HAP-1 (cell line): ENCODE data around the gene CHAD.

Source experiments
- DNase-seq, 2 experiments: peaks; one replicate each; pipeline ENCODE4 v3.0.0-alpha.2; 2016 to 2020; ENCODE audit warnings: low spot score in 2 of 2
- H3K27me3 ChIP-seq: fragments of 250-450 bp; sonication (Bioruptor Pico); 2 replicates; pipeline ENCODE4 v1.5.1; 2020; ENCODE audit warnings: low read depth, mild to moderate bottlenecking, moderate library complexity
- H3K36me3 ChIP-seq: fragments of 250-450 bp; sonication (Bioruptor Pico); replicated peaks from 2 replicates; pipeline ENCODE4 v1.5.1; 2020; ENCODE audit warnings: mild to moderate bottlenecking
- H3K4me1 ChIP-seq: fragments of 250-450 bp; sonication (Bioruptor Pico); 2 replicates; pipeline ENCODE4 v1.5.1; 2020; ENCODE audit warnings: mild to moderate bottlenecking
- H3K4me3 ChIP-seq: fragments of 250-450 bp; sonication (Bioruptor Pico); 2 replicates; pipeline ENCODE4 v1.5.1; 2020; ENCODE audit warnings: mild to moderate bottlenecking, moderate library complexity
- H3K9me3 ChIP-seq: fragments of 250-450 bp; sonication (Bioruptor Pico); 2 replicates; pipeline ENCODE4 v1.5.1; 2020; ENCODE audit warnings: mild to moderate bottlenecking, moderate library complexity
- in situ Hi-C: fragments of 300-500 bp; cut with MboI; formaldehyde crosslinking; loops from 3 replicates; pipeline ENCODE4 v1.14.3; 2020; ENCODE audit warnings: low sequenced_read_pairs, inconsistent platforms, mixed read lengths

The CHAD gene, protein sequence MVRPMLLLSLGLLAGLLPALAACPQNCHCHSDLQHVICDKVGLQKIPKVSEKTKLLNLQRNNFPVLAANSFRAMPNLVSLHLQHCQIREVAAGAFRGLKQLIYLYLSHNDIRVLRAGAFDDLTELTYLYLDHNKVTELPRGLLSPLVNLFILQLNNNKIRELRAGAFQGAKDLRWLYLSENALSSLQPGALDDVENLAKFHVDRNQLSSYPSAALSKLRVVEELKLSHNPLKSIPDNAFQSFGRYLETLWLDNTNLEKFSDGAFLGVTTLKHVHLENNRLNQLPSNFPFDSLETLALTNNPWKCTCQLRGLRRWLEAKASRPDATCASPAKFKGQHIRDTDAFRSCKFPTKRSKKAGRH

DNA sequence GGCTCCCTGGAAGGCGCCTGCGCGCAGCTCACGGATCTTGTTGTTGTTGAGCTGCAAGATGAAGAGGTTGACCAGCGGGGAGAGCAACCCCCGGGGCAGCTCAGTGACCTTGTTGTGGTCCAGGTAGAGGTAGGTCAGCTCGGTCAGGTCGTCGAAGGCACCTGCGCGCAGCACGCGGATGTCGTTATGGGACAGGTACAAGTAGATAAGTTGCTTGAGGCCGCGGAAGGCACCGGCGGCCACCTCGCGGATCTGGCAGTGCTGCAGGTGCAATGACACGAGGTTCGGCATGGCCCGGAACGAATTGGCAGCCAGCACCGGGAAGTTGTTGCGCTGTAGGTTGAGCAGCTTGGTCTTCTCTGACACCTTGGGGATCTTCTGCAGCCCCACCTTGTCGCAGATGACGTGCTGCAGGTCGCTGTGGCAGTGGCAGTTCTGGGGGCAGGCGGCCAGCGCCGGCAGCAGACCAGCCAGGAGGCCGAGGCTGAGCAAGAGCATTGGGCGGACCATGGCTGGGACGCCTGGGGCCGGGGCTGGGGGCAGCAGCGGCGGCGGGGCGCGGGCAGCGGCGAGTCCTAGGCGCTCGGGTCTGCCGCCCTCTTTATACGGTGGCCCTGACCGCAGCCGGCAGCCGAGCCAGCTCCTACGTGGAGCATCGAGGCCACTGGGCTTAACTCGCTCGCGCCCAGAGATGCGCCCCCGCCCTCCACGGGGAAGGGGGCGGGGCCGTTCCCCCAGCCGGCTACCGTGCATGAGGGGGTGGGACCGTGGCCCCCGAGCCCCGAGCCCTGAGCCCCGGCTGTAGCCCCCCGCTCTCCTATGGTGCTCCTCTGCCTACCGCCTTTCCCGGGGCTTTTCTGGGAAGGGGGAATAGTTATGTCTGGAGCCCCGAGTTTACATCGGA lies at the start of gene CHAD:
Gene CHAD, minus strand, starts transcription at position 577 of the 904 bp plus-strand sequence. Its CDS starts 67 bp downstream, at position 510.
- Histone ChIP-seq H3K27me3 (no peaks in the 10 kb centered on the region), H3K36me3 (no peaks in the 10 kb centered on the region), H3K4me1 (no peaks in the 10 kb centered on the region), H3K4me3 (no peak within 1 kb of the TSS), H3K9me3 (no peaks in the 10 kb centered on the region)
- no peak for DNase-seq
- in situ Hi-C loops: no loop called here

DNA sequence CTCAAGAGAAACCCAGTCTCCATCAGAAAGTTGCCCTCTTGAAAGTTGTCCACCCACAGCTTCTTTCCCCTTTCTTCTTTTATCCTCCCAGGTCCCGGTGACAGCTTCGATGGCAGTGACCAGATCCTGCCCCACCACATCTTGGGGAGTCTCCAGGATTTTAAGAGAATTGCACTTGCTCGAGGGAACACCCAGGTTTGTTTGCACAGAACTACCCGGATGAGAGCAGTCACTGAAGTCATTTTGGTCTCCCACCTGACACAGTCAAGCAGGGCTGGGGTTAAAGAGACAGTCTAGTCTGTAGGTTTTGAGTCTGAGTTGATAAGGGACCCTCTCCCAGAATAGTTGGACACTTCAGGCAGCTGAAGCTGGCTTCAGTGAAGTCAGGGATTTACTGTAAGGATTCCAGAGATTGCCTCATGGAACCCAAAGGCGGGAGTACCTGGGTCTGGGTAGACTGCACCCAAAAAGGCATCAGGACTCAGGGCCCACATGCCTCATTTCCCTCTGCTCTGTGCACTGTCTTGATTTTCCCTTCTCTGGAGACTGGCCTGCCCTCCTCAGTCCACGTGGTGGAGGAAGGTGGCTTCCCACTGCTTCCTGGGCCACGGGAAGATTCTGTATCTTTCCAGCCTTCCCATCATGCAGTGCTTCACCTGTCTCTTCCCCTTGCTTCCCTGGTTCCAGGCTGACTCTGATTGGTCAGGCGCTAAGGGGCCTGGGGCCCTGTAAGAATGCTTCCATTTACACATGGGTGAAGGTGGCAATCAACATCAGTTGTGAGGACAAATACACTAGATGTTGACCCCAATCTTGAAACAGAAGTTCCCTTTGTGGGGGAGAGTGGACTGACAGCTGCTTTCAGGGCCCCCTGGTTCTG lies 49.1 kb upstream of the CHAD start:
- Histone ChIP-seq H3K9me3 (no peaks in the 10 kb centered on the region), H3K4me3 (no peak overlapping the region), H3K36me3 (no peaks in the 10 kb centered on the region), H3K4me1 (peaks cover 4% of the 10 kb centered on the region), H3K27me3 (no peaks in the 10 kb centered on the region)
- in situ Hi-C loops: no loop called here
- no peak for DNase-seq

DNA sequence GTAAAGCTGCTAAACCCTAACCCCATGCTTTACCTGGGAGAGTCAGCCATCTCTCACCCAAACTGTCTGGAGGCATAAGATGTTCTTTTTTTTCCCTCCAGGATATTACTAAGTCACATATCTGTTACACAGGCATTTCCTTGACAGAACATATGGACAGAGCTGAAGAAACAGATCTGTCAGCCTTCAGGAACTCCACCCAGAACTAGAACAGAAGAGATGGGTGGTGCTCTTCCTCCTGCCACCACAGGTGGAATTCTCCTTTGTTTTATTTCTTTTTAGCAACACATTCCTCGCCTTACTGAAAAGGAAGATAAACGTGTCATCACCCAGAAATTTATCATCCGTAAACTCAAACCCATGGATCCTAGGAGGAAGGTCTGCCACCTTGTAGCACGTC lies 48.3 kb upstream of the CHAD start:
- no peak for DNase-seq
- Histone ChIP-seq H3K4me3 (no peak overlapping the region), H3K36me3 (no peaks in the 10 kb centered on the region), H3K4me1 (peaks cover 4% of the 10 kb centered on the region), H3K9me3 (no peaks in the 10 kb centered on the region), H3K27me3 (no peaks in the 10 kb centered on the region)
- in situ Hi-C loops: no loop called here

DNA sequence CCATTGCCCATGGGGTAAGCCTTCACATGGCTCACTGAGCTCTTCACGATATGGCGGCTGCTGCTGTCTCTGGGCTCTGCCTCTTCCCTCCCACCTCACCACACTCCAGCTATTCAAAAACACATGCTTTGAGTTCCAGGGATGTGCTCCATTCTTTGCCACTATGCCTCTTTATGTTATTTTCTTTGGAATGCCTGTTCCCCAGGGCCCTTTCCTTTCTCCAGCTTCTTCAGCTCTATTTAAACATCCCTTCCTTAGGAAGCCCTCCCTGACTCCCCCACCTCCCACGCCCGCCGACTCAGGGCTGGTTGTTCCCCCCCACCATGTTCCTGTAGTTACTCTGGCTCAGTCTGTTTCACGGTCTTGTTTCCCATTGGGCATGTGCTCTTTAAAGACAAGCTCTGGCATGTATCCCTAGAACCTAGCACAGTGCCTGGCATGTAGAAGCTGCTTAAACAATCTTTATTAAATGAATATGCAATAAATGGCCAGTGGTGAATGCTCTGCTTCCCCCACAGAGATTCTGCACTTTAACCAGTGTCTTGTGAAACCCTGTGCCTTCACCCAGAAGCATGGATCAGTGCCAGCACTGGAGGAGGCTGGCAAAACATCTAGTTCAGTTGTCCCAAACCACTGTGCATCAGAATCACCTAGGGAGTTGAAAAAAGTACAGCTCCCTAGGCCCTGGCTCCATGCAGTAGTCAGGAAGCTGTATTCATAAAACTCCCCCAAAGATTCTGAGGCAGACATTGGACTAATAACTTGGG lies 46.4 kb upstream of the CHAD start:
- H3K9me3 ChIP-seq: no peaks in the 10 kb centered on the region
- H3K36me3 ChIP-seq: no peaks in the 10 kb centered on the region
- peaks cover 4% of the 10 kb centered on the region for H3K4me1 ChIP-seq
- DNase-seq: peak in 1 of 2 experiments; percentile 38
- no peak overlapping the region for H3K4me3 ChIP-seq
- no peaks in the 10 kb centered on the region for H3K27me3 ChIP-seq
- in situ Hi-C loops: no loop called here

DNA sequence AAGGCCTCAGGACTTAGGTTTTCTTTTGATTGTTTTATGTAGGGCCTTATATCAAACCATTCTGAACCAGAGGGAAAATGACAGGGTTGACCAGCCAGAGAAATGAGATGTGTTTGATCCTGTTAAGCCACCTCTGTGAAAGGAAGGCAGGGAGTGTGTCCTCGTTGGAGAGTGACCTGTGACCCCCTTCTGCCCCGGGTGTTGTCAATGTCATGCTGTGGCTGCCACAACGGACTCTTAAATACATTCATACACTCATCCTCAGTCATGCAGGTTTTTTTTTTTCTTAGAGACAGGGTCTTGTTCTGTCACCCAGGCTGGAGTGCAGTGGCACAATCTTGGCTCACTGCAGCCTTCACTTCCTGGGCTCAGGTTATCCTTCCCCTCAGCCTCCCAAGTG lies 45.7 kb upstream of the CHAD start:
- Histone ChIP-seq H3K4me3 (no peak overlapping the region), H3K9me3 (no peaks in the 10 kb centered on the region), H3K4me1 (peaks cover 4% of the 10 kb centered on the region), H3K27me3 (no peaks in the 10 kb centered on the region), H3K36me3 (no peaks in the 10 kb centered on the region)
- in situ Hi-C loops: no loop called here
- no peak for DNase-seq

DNA sequence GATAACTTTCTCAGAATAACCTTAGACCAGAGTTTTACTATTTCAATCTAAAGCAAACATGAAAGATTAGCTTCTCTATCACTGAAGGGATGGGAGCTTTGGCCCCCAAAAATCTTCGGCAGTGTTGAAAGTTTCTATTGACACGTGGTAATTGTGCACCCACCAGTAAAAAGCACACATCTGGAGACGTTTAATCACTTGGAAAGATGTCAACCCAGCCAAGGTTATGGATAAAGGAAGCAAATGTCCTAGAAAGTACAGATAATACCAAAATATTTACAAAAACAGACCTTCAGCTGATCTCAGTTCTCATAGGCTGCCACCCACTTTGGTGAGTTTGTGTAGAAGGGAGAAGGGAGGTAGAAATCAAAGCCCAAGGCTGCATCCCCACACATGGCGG lies 44.8 kb upstream of the CHAD start:
- Histone ChIP-seq H3K36me3 (no peaks in the 10 kb centered on the region), H3K4me1 (peaks cover 4% of the 10 kb centered on the region), H3K27me3 (no peaks in the 10 kb centered on the region), H3K4me3 (no peak overlapping the region), H3K9me3 (no peaks in the 10 kb centered on the region)
- no peak for DNase-seq
- in situ Hi-C loops: no loop called here

DNA sequence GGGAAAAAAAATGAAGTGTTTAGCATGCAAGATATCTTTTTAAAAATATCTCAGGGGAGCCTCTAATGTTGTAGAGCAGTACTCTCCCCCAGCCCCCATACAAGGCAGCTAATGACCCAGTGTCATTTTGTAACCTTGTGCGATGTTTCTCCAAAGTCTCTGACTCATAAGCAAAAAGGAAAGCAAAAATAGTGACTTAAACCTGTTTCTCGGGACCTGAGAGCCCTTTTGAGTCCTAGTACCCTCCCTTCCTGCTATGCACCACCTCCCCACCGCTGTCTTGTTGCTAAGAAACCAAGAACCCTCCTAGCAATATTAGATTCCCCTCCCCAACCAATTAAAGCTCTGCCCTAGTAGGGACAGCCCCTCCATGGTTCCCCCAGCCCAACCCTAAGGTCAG lies 42.4 kb upstream of the CHAD start:
- no peak for DNase-seq
- H3K27me3 ChIP-seq: no peaks in the 10 kb centered on the region
- in situ Hi-C loops: no loop called here

DNA sequence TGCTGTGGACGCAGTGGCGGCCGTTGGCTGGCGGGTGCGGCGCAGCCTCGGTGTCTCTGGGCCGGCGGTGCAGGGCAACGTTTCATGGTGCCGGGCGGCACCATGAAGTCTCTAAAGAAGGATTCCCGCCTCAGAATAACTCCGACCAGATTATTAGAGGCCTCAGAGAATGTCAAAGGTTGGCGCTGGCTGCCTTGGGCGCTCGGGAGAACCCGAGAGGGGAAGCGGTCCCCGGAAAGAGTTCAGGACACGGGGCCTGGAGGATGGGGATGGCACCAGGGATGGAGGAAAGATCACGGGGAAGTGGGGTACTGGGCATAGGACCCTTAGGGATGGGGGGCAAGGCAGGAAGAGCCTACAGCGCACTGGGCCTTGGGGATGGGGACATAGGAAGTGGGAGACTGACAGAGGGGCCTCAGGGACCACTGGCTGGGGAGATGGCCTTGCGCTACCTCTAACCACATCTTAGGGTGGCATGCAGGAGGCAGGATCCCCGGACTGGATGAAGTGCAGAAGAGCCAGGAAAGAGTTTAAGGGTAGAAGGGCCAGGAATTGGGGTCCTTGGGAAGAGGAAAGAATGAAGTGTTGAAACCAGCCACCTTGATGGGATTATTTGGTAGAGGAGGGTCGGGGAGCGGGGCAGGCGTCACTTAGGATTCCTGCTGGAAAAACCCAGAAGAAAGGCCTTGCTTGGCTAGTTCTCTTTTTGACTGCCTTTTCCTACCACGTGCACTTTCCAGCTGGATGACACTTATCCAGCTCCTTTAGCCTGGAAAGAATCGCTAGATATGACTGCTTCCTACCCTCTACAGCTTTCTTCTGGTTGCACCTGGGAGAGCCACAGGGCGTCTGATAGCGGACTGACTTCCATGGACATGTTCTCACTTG lies 40.1 kb upstream of the CHAD start:
- DNase-seq: no peak
- in situ Hi-C loops: no loop called here
- H3K4me3 ChIP-seq: peak overlapping the region; percentile 24

More for the DNA sequence above, 42.4 kb upstream of the CHAD start:
- no peaks in the 10 kb centered on the region for H3K9me3 ChIP-seq
- H3K36me3 ChIP-seq: no peaks in the 10 kb centered on the region
- H3K4me1 ChIP-seq: peaks cover 8% of the 10 kb centered on the region
- no peak overlapping the region for H3K4me3 ChIP-seq

DNA sequence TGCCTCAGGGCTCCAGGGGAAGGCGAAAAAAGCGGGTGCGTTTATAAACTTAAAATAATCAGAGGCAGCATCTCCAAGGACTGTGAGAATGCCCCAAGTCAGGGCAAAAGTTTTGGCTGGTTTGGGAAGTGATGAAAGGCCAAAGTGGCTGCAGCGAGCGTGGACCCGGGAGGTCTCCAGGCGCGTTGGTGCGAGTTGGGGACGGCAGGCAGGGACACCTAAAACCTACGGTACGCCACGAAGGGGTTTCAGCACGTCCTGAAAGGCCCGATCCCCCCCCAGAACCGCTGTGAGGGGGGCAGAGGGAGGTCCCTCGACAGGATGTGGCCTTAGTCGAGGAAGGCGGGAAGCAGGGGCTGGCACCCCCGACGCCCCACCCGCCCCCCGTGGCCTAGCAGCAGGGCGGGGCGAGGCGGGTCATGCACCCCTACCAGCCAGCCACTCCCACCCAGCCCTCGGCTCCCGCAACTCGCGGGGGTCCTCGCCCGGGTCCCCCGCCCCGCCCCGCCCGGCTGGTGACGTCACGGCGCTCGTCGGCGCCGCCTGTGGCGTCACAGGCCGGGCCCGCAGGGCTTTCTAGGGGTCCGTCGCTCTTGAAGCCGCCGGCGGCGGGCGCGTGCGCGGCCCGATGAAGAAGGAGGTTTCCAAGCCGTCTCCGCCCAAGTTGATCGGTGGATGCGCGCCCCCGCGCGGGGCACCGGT lies 39.3 kb upstream of the CHAD start, which contains the start of gene MYCBPAP:
Gene MYCBPAP, plus strand, starts transcription at position 569 of the 702 bp plus-strand sequence. CDS start 236 bp downstream, outside the sequence.
- no peaks in the 10 kb centered on the region for H3K36me3 ChIP-seq
- peaks cover 4% of the 10 kb centered on the region for H3K4me1 ChIP-seq
- peak; percentile 49 to 81 for DNase-seq
- in situ Hi-C loops: no loop called here
- H3K9me3 ChIP-seq: no peaks in the 10 kb centered on the region
- peak within 1 kb of the TSS; percentile 24 for H3K4me3 ChIP-seq
- H3K27me3 ChIP-seq: no peaks in the 10 kb centered on the region

More for the DNA sequence above, 40.1 kb upstream of the CHAD start:
- Histone ChIP-seq H3K4me1 (peaks cover 4% of the 10 kb centered on the region), H3K9me3 (no peaks in the 10 kb centered on the region), H3K27me3 (no peaks in the 10 kb centered on the region), H3K36me3 (no peaks in the 10 kb centered on the region)

DNA sequence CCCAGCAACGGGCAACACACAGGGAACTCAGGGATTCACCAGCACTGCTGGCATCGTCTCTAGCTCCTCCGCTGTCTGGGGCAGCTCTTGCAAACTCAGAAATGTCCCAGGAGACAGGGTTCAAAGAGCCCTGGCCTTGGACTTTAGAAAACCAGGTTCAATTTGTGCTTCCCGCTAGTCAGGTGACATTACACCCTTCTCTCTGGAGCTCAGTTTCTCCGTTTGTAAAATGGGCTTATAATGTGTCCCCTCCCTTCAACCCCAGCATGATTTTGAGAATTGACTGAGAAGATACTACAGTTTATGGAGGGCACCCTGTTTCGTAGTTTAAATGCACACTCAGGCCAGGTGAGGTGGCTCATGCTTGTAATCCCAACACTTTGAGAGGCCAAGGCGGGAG lies 37.6 kb upstream of the CHAD start:
- Histone ChIP-seq H3K4me3 (no peak overlapping the region), H3K9me3 (no peaks in the 10 kb centered on the region), H3K4me1 (peaks cover 4% of the 10 kb centered on the region), H3K27me3 (no peaks in the 10 kb centered on the region), H3K36me3 (no peaks in the 10 kb centered on the region)
- in situ Hi-C loops: no loop called here
- DNase-seq: no peak

DNA sequence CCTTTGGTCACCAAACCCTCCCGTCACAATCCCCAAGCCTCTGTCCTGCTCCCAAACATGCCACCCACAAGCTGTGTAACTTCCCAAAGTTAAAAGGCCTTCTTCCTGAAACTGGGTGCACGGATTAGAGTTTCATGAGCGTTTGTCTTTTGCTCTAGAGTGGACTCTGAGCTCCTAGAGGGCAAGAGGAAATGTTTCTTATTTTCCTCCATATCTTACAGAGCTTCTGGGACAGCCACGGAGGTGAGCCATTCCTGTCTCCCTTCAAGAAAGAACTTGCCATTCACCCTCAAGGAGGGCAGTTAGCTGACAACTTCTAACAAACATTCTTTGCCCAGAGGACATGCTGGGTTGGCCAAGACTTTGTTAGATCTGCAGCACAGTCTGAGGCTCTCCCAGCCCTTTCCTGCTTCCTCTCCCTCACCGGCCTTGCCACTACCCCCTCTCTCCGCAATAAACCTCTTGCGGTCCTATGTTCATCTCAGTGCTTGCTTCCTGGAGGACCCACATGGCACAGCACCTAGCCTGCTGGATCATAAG lies 37.0 kb upstream of the CHAD start:
- no peak overlapping the region for H3K4me3 ChIP-seq
- H3K4me1 ChIP-seq: peaks cover 4% of the 10 kb centered on the region
- H3K9me3 ChIP-seq: no peaks in the 10 kb centered on the region
- no peaks in the 10 kb centered on the region for H3K36me3 ChIP-seq
- no peaks in the 10 kb centered on the region for H3K27me3 ChIP-seq
- DNase-seq: no peak
- in situ Hi-C loops: no loop called here
